GM12801 (cell line): ENCODE measurements around the gene U2AF1.
"Not testable (repeated sequence)": the region's sequence is repeated elsewhere in the genome, so short reads cannot be mapped to it uniquely, and the experiment has no call there.

Experiments used
- CTCF ChIP-seq: IDR thresholded peaks from one replicate; pipeline ENCODE4 v1.5.1; 2011; ENCODE audit warnings: control low read depth; ENCODE audit not compliant: insufficient read length; ENCODE audit errors: extremely low read depth

Gene U2AF1

DNA sequence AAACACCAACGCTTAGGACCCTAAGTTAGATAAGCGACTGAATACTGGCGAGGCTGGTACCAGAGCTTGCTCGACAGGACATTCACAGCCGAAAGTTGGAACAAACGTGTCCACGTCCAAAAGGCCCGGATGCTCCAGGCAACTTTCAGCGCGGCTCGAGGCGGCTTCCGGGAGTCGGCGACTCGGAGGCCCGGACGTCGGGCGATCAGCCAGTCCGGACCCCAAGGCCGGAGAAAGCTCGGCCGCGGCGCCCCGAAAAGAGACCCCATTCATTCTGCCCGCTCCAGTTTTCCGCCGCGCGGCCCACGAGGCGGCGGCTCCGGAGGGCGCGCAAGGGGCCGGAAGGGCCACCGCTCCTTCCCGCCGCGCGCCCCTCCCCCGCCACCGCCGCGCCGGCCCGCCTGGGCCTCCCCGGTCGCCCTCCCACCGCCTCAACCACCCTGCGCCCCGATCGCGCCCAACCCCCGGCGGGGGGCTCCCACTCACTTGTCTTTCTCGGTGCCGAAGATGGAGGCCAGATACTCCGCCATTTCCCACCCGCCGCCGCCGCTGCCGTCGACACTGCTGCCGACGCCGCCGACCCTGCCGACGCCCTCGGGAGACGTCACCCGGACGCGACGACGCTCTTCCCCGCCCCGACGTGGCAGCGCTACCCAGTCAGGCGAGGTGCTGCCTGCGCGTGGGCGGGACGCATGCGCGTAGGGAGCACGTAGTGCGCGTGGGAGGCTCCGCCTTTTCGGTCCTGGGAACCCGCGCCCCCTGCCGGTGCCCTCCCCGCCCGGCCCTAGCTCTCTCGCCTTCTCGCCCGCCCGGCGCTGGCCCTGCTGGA is at the start of gene U2AF1:
U2AF1 (minus strand) TSS at position 606 of the 829 bp plus-strand sequence; CDS start at position 530, 76 bp downstream.
- TF ChIP-seq CTCF = not testable (repeated sequence)

DNA sequence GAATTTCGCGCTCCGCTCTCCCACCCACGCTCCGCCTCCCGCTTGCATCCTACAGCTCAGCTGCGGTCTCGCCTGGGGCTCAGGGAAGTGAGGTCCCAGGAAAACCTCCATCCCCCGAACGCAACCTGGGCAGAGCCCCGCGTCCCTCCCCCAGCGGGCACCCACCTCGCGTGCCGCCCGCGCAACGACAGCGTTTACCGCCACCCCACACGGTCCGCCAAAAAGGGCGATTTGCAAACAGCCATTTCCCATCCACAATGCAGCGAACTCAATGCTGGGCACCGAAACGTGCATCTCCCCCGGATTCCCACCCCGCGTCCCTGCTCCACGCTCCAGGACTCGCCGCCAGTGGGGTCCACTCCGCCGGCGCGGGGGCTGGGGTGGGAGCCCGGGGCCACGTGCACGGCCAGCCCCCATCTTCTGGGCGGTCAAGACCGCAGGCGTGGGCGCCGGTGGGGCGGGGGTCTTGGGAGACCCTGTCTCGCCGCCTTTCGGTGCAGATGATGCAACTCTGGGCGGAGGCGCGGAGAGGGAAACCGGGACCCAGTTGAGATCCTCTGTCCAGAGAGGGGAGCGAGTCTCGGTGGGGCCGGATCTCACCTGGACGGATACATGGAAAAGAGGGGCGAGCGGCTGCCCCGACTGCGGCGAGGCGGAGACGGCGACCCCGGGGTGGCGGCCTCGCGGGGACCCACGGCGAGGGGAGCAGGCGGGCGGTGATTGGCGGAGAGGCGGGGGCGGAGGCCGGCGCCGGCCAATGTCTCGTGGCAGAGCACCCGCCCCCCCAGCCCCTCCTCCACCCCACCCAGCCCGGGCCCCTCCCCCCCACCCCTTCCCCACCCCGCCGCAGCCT is 32.0 kb downstream of the U2AF1 start, which contains the start of gene CBS:
CBS (minus strand) TSS at position 666 of the 853 bp plus-strand sequence. CDS start 3,642 bp downstream, outside the sequence.
- TF ChIP-seq CTCF = not testable (repeated sequence)
